GM19023 (cell line): ENCODE data around the gene SMIM41.

ENCODE experiments used
- ATAC-seq: cut with Tn5 transposase; IDR thresholded peaks from one replicate; pipeline ENCODE4 v1.9.1; 2021; ENCODE audit warnings: mild to moderate bottlenecking, moderate library complexity; ENCODE audit not compliant: unreplicated experiment

The SMIM41 gene

GRCh38 chr12:52145228-52146088 lies 66.0 kb downstream of the SMIM41 start:
- no peak for ATAC-seq

GRCh38 chr12:52146089-52146821 lies 66.8 kb downstream of the SMIM41 start:
- ATAC-seq, result no peak

GRCh38 chr12:52146822-52147366 lies 67.4 kb downstream of the SMIM41 start:
- no peak for ATAC-seq

- no peak for ATAC-seq
Measured at GRCh38 chr12:52147367-52147963, 68.0 kb downstream of the SMIM41 start.

GRCh38 chr12:52147964-52148463 lies 68.5 kb downstream of the SMIM41 start:
- no peak for ATAC-seq

GRCh38 chr12:52148464-52149181 lies 69.1 kb downstream of the SMIM41 start:
- no peak for ATAC-seq

- no peak for ATAC-seq
Measured at GRCh38 chr12:52149182-52149641, 69.7 kb downstream of the SMIM41 start.

- no peak for ATAC-seq
Measured at GRCh38 chr12:52149651-52150241, 70.2 kb downstream of the SMIM41 start.

- no peak for ATAC-seq
Measured at GRCh38 chr12:52151153-52151836, 71.8 kb downstream of the SMIM41 start.

- ATAC-seq, result no peak
Measured at GRCh38 chr12:52151837-52152783, 72.6 kb downstream of the SMIM41 start.

- ATAC-seq, result no peak
Measured at GRCh38 chr12:52152905-52153317, 73.4 kb downstream of the SMIM41 start.

- no peak for ATAC-seq
Measured at GRCh38 chr12:52155048-52155868, 75.8 kb downstream of the SMIM41 start.

- ATAC-seq, result no peak
Measured at GRCh38 chr12:52156311-52156710, 76.8 kb downstream of the SMIM41 start.

GRCh38 chr12:52156757-52157565 lies 77.5 kb downstream of the SMIM41 start:
- no peak for ATAC-seq

- no peak for ATAC-seq
Measured at GRCh38 chr12:52157566-52158150, 78.2 kb downstream of the SMIM41 start.
